PC-3 (cell line): Measurements from ENCODE around the gene ZNF804A. TPM values are rescaled to one million over a fixed set of nuclear protein-coding genes. Genes with fewer than 3 reads are reported as not detected.

Source experiments
- ATAC-seq: fragments of 200-7000 bp; cut with Tn5 transposase; 2 replicates; pipeline ENCODE4 v1.9.1; 2020; ENCODE audit warnings: mild to moderate bottlenecking, moderate library complexity
- BruUV-seq: library from RNA; stranded (reverse); fragments of 400-500 nt; replicated peaks from 2 replicates; lab custom pipeline; 2021; lab: Mats Ljungman, UMichigan
- CTCF ChIA-PET: fragments of 300-600 bp; sonication (Branson Sonifier 250); formaldehyde crosslinking; loops from one replicate; lab custom pipeline; 2022; ENCODE audit warnings: antibody characterized with exemption; lab: Charles Lee
- POLR2A ChIA-PET: fragments of 300-600 bp; sonication (Branson Sonifier 250); formaldehyde crosslinking; loops from one replicate; lab custom pipeline; 2022; ENCODE audit warnings: antibody characterized with exemption; ENCODE audit not compliant: unreplicated experiment; lab: Charles Lee
- DNase-seq: peaks from one replicate; pipeline ENCODE4 v3.0.0-alpha.2; 2015
- H2AFZ ChIP-seq: fragments of 300-600 bp; sonication (generic); 2 replicates; pipeline ENCODE4 v1.6.0; 2016; ENCODE audit warnings: antibody characterized with exemption, low read length
- H3F3A ChIP-seq: fragments of 300-600 bp; sonication (generic); one replicate; pipeline ENCODE4 v1.6.0; 2017; ENCODE audit warnings: antibody characterized with exemption, low read length, control low read depth, mild to moderate bottlenecking; ENCODE audit not compliant: unreplicated experiment
- H3K27ac ChIP-seq: fragments of 300-600 bp; sonication (generic); 2 replicates; pipeline ENCODE4 v1.5.1; 2016; ENCODE audit warnings: mild to moderate bottlenecking, low read length
- H3K27me3 ChIP-seq: fragments of 300-600 bp; sonication (generic); 2 replicates; pipeline ENCODE4 v1.6.1; 2016; ENCODE audit warnings: low read length, mixed read lengths
- H3K36me3 ChIP-seq: fragments of 300-600 bp; sonication (generic); 2 replicates; pipeline ENCODE4 v1.6.1; 2016; ENCODE audit warnings: low read depth, mixed run types, low read length, mixed read lengths
- H3K4me1 ChIP-seq: fragments of 300-600 bp; sonication (generic); 2 replicates; pipeline ENCODE4 v1.5.1; 2016; ENCODE audit warnings: low read length; ENCODE audit not compliant: insufficient read depth
- H3K4me2 ChIP-seq: fragments of 300-600 bp; sonication (generic); 2 replicates; pipeline ENCODE4 v1.6.0; 2016; ENCODE audit warnings: low read length
- H3K4me3 ChIP-seq: fragments of 300-600 bp; sonication (generic); 2 replicates; pipeline ENCODE4 v1.5.1; 2016; ENCODE audit warnings: mild to moderate bottlenecking, low read length, mixed read lengths
- H3K79me2 ChIP-seq: fragments of 300-600 bp; sonication (generic); 2 replicates; pipeline ENCODE4 v1.6.1; 2017; ENCODE audit warnings: low read length, mixed read lengths
- H3K9ac ChIP-seq: fragments of 300-600 bp; sonication (generic); 2 replicates; pipeline ENCODE4 v1.6.0; 2016; ENCODE audit warnings: mild to moderate bottlenecking, low read length
- H3K9me2 ChIP-seq: fragments of 300-600 bp; sonication (generic); replicated peaks from 2 replicates; pipeline ENCODE4 v1.6.1; 2016; ENCODE audit warnings: mixed run types, low read length, mixed read lengths
- H3K9me3 ChIP-seq: fragments of 300-600 bp; sonication (generic); 2 replicates; pipeline ENCODE4 v1.6.1; 2016; ENCODE audit warnings: low read length, mixed read lengths
- H4K20me1 ChIP-seq: fragments of 300-600 bp; sonication (generic); 2 replicates; pipeline ENCODE4 v1.6.1; 2016; ENCODE audit warnings: low read length, mixed read lengths
- CTCF ChIP-seq: fragments of 300-600 bp; sonication (generic); conservative IDR thresholded peaks from 2 replicates; pipeline ENCODE4 v1.5.1; 2017; ENCODE audit warnings: antibody characterized with exemption, low read depth, mild to moderate bottlenecking, low read length
- EZH2 ChIP-seq: fragments of 300-600 bp; sonication (generic); IDR thresholded peaks from one replicate; pipeline ENCODE4 v1.6.1; 2017; ENCODE audit warnings: antibody characterized with exemption, mild to moderate bottlenecking, low read length; ENCODE audit not compliant: unreplicated experiment
- EZH2phosphoT487 ChIP-seq: fragments of 300-600 bp; sonication (generic); IDR thresholded peaks from 2 replicates; pipeline ENCODE4 v1.6.1; 2018; ENCODE audit warnings: mild to moderate bottlenecking, antibody characterized with exemption, low read length, borderline replicate concordance
- intact Hi-C: fragments of 100-400 bp; cut with micrococcal nuclease; formaldehyde crosslinking; loops from 2 replicates; pipeline ENCODE4 v1.9.0; 2023
- total RNA-seq: library from RNA; depleted of rRNA; stranded (reverse); fragments of >200 nt; gene quantifications from 2 replicates; pipeline ENCODE4 v1.2.3, GENCODE V29; 2014

Gene ZNF804A
- total RNA-seq, 1 experiment from 2014 or later: 1.9 TPM

DNA sequence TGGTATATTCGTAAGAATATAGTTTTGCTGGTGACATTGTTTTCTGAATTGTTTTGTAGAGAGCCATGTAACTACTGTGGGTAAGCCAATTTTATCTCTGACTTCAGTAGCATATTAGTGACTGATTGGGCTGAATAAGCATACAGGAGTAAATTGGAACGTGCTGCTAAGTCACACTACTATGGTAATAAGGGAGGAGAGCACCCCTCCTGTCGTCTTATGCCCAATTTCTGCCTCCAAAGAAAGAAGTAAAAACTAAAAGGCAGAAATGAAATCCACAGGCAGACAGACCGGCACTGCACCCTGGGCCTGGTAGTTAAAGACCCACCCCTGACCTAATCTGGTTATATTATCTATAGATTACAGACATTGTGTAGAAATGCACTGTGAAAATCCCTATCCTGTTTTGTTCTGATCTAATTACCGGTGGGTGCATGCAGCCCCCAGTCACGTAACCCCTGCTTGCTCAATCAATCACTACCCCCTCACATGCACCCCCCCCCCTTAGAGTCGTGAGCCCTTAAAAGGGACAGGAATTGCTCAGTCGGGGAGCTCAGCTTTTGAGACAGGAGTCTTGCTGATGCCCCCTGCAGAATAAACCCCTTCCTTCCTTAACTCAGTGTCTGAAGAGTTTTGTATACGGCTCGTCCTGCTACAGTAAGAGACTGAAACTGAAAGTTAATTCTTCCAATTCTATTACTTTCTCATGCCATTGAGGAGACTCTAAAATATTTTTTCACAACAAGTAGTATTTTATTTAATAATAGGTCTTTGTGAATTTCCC is 167.0 kb downstream of the ZNF804A start:
- CTCF ChIA-PET: no interaction called here
- Histone ChIP-seq H3K27me3 (no peaks in the 10 kb centered on the region), H3K36me3 (no peaks in the 10 kb centered on the region), H4K20me1 (no peaks in the 10 kb centered on the region), H3K4me2 (no peak overlapping the region), H2AFZ (no peak overlapping the region), H3K4me3 (no peak overlapping the region), H3F3A (no peaks in the 10 kb centered on the region), H3K9ac (no peak overlapping the region), H3K4me1 (peaks cover 13% of the 10 kb centered on the region), H3K9me3 (no peaks in the 10 kb centered on the region), H3K27ac (no peak overlapping the region), H3K79me2 (no peaks in the 10 kb centered on the region), H3K9me2 (no peaks in the 10 kb centered on the region)
- ATAC-seq: no peak
- POLR2A ChIA-PET: no interaction called here
- intact Hi-C loops: no loop called here
- no TSS peak for BruUV-seq
- TF ChIP-seq EZH2 (no peak), EZH2phosphoT487 (no peak), CTCF (no peak)
- DNase-seq: no peak

DNA sequence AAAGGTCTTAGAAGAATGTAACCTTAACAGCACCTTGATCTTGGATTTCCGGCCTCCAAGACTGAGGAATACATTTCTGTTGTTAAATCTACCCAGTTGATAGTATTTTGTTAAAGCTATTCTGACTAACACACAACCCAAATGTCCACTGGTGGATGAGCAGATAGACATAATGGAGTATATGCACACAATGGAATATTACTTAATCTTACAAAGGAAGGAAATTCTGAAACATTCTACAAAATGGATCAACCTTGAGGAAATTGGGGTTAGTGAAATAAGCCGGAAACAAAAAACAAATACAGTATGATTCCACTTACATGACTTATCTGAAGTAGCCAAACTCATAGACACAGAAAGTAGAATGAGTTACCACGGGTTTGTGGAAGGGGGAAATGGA is 168.7 kb downstream of the ZNF804A start:
- no peak for TF ChIP-seq EZH2phosphoT487
- no peak for TF ChIP-seq EZH2
- TF ChIP-seq CTCF: no peak
- no peak overlapping the region for H3K27ac ChIP-seq
- H3K9me2 ChIP-seq: no peaks in the 10 kb centered on the region
- no peaks in the 10 kb centered on the region for H3K79me2 ChIP-seq
- H3K27me3 ChIP-seq: no peaks in the 10 kb centered on the region
- no peak overlapping the region for H3K4me3 ChIP-seq
- DNase-seq: no peak
- ChIA-PET CTCF (no interaction called here), POLR2A (no interaction called here)
- no peaks in the 10 kb centered on the region for H4K20me1 ChIP-seq
- H3K9ac ChIP-seq: no peak overlapping the region
- BruUV-seq: no TSS peak
- no peak overlapping the region for H3K4me2 ChIP-seq
- H3F3A ChIP-seq: no peaks in the 10 kb centered on the region
- no peaks in the 10 kb centered on the region for H3K9me3 ChIP-seq
- no peak overlapping the region for H2AFZ ChIP-seq
- no peaks in the 10 kb centered on the region for H3K36me3 ChIP-seq
- peaks cover 13% of the 10 kb centered on the region for H3K4me1 ChIP-seq
- intact Hi-C loops: no loop called here
- ATAC-seq: no peak

- H3K27me3 ChIP-seq: no peaks in the 10 kb centered on the region
- peak overlapping the region; percentile 44; the same call in 1 of the 2 replicates for H3K4me2 ChIP-seq
- ChIA-PET CTCF (no interaction called here), POLR2A (no interaction called here)
- intact Hi-C loops: no loop called here
- H3F3A ChIP-seq: no peaks in the 10 kb centered on the region
- DNase-seq: peak; percentile 63
- H3K9ac ChIP-seq: no peak overlapping the region
- no peak overlapping the region for H2AFZ ChIP-seq
- no peaks in the 10 kb centered on the region for H3K79me2 ChIP-seq
- no peak overlapping the region for H3K27ac ChIP-seq
- no TSS peak for BruUV-seq
- no peaks in the 10 kb centered on the region for H4K20me1 ChIP-seq
- H3K9me3 ChIP-seq: no peaks in the 10 kb centered on the region
- peaks cover 13% of the 10 kb centered on the region for H3K4me1 ChIP-seq
- H3K9me2 ChIP-seq: no peaks in the 10 kb centered on the region
- peak; percentile 96 for ATAC-seq
- no peak overlapping the region for H3K4me3 ChIP-seq
- H3K36me3 ChIP-seq: no peaks in the 10 kb centered on the region
- TF ChIP-seq EZH2phosphoT487: no peak
- TF ChIP-seq CTCF: no peak
- no peak for TF ChIP-seq EZH2
These were observed 170.7 kb downstream of the ZNF804A start for GRCh38 chr2:184769023-184769422.
